Sigmoid colon (tissue), 7 donors: ENCODE measurements around the gene MAGED4B. TPM values are rescaled to one million over a fixed set of nuclear protein-coding genes. Genes with fewer than 3 reads are reported as not detected.

Experiments used
- DNase-seq: peaks from one replicate; pipeline ENCODE4 v3.0.0-alpha.2; 2019
- H3K27ac ChIP-seq, 4 donors: fragments of 200-600 bp; sonication (generic); one replicate each; pipeline ENCODE4 v1.5.1; 2016 to 2019; ENCODE audit warnings: mild to moderate bottlenecking in 1 of 4
- H3K27me3 ChIP-seq, 3 donors: fragments of 200-600 bp; sonication (generic); one replicate each; pipeline ENCODE4 v1.5.1; 2019; ENCODE audit warnings: mild to moderate bottlenecking in 1 of 3
- H3K36me3 ChIP-seq, 4 donors: fragments of 200-600 bp; sonication (generic); one replicate each; pipeline ENCODE4 v1.5.1; 2016 to 2019
- H3K4me1 ChIP-seq, 4 donors: fragments of 200-600 bp; sonication (generic); one replicate each; pipeline ENCODE4 v1.5.1; 2017 to 2019
- H3K4me3 ChIP-seq, 4 donors: fragments of 200-600 bp; sonication (generic); one replicate each; pipeline ENCODE4 v1.5.1; 2017 to 2019; ENCODE audit warnings: mild to moderate bottlenecking in 2 of 4, moderate library complexity in 1 of 4
- H3K9me3 ChIP-seq, 4 donors: fragments of 200-600 bp in 3 of 4; sonication (generic) in 3 of 4; one replicate each; pipeline versions ENCODE4 v1.5.1 to v1.6.1; 2013 to 2019
- CTCF ChIP-seq, 4 experiments: fragments of 450-650 bp in 3 of 4; fragments of 200-600 bp in 1 of 4; IDR thresholded peaks; one replicate each; pipeline ENCODE4 v1.5.1; 2016 to 2019; ENCODE audit warnings: antibody characterized with exemption in 4 of 4, mild to moderate bottlenecking in 3 of 4, moderate library complexity in 2 of 4
- EP300 ChIP-seq, 4 donors: sonication (generic); formaldehyde crosslinking; IDR thresholded peaks; one replicate each; pipeline ENCODE4 v1.6.1; 2017; ENCODE audit warnings: antibody characterized with exemption in 4 of 4
- POLR2A ChIP-seq, 2 donors: fragments of 450-650 bp; IDR thresholded peaks; one replicate each; pipeline ENCODE4 v1.6.1; 2016; ENCODE audit warnings: antibody characterized with exemption in 2 of 2, mild to moderate bottlenecking in 2 of 2, moderate library complexity in 2 of 2
- POLR2AphosphoS5 ChIP-seq, 4 donors: sonication (generic); formaldehyde crosslinking; IDR thresholded peaks; one replicate each; pipeline ENCODE4 v1.6.1; 2017; ENCODE audit warnings: antibody characterized with exemption in 4 of 4
- WGBS, 2 donors: extraction: QIAGEN DNeasy Blood & Tissue Kit; methylation state at CpG; one replicate each; pipeline ENCODE4 v1.1.7; 2013; 5-methylcytosine and 5-hydroxymethylcytosine counted together
- intact Hi-C: fragments of 100-400 bp; cut with DNase I; formaldehyde crosslinking; loops from one replicate; pipeline ENCODE4 v1.15.1; 2023
- polyA plus RNA-seq, 3 donors: library from polyadenylated mRNA; stranded (reverse); fragments of 200-250 nt; gene quantifications; one replicate each; pipeline ENCODE4 v1.2.3, GENCODE V29; 2013
- small RNA-seq, 3 donors: library from RNA; depleted of rRNA; stranded (forward); fragments of <200 nt; gene quantifications; one replicate each; pipeline ENCODE3, GENCODE V24; 2016
- total RNA-seq, 4 donors: library from RNA; depleted of rRNA; stranded (reverse); fragments of >200 nt; gene quantifications; one replicate each; pipeline ENCODE4 v1.1.0, GENCODE V29; 2016
- donor health status: healthy with polysubstance abuse.
- donor health status: Bipolar disorder and iron deficiency.
- donor health status: healthy.

Gene MAGED4B
- total and polyA plus RNA-seq, 7 donors: 0.33 to 25.5 (median 3.4) TPM; not detected in 1

GRCh38 chrX:52034211-52034610 lies 34.8 kb downstream of the MAGED4B start:
- DNase-seq: no peak
- WGBS, 2 donors: 61 to 75% methylated on average over 1 of the region's 1 CpG

DNA sequence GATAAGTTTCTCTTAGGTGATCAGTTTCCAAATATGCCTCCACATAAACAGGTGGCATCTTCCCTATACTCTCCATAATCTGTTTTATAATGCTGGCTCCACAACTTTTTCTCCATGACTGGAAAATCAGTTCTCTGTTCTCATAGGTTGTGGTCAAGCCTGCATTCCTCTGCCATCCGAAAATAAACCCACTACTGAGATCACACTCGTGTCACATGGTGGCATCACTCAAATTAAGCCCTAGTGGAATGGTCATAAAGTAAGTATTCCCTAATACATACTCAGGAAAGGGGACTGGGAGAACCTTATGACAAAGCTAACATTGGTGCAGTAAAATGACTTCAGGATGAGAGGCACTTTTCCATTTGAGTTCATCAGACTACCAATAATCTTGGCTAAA lies 37.6 kb downstream of the MAGED4B start:
- H3K36me3 ChIP-seq: no peaks in the 10 kb centered on the region
- H3K9me3 ChIP-seq: no peaks in the 10 kb centered on the region
- intact Hi-C loops: no loop called here
- no peak for DNase-seq
- WGBS, 2 donors: 57 to 72% methylated on average over 2 of the region's 2 CpGs
- no peak overlapping the region for H3K27ac ChIP-seq
- TF ChIP-seq CTCF (IDR thresholded peaks at IDR 0.05) (no peak), EP300 (IDR thresholded peaks at IDR 0.05) (no peak), POLR2AphosphoS5 (IDR thresholded peaks at IDR 0.05) (no peak), POLR2A (IDR thresholded peaks at IDR 0.05) (no peak)
- H3K27me3 ChIP-seq: no peaks in the 10 kb centered on the region
- H3K4me1 ChIP-seq: no peaks in the 10 kb centered on the region
- H3K4me3 ChIP-seq: no peak overlapping the region

More at GRCh38 chrX:52034211-52034610, 34.8 kb downstream of the MAGED4B start:
- no peaks in the 10 kb centered on the region for H3K36me3 ChIP-seq
- H3K27ac ChIP-seq: no peak overlapping the region
- H3K4me3 ChIP-seq: no peak overlapping the region
- no peaks in the 10 kb centered on the region for H3K4me1 ChIP-seq
- TF ChIP-seq POLR2AphosphoS5 (IDR thresholded peaks at IDR 0.05): no peak
- TF ChIP-seq EP300 (IDR thresholded peaks at IDR 0.05): no peak
- no peak for TF ChIP-seq POLR2A (IDR thresholded peaks at IDR 0.05)
- no peak for TF ChIP-seq CTCF (IDR thresholded peaks at IDR 0.05)
- no peaks in the 10 kb centered on the region for H3K27me3 ChIP-seq
- H3K9me3 ChIP-seq: no peaks in the 10 kb centered on the region
- intact Hi-C loops: no loop called here

DNA sequence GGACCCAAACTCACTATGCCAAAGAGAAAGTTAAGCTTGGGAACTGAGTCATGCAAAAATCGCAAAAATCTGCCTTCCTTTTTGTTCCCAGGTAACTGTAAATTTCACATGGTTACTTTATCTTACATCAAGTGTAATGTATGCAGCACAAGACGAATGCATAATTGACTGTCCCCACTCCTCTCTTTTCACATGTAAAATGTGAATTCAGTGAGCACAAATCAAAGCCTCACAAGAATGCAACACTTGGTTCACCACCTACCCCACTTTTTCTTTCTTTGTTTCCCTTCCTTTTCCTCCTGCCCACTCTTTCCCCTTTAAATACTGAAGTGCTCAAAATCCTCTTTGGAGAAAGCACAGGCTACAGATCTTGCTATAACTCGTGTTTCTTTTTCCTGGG lies 53.2 kb downstream of the MAGED4B start:
- no peak overlapping the region for H3K4me3 ChIP-seq
- no peaks in the 10 kb centered on the region for H3K36me3 ChIP-seq
- TF ChIP-seq POLR2A (IDR thresholded peaks at IDR 0.05): no peak
- no peak for TF ChIP-seq CTCF (IDR thresholded peaks at IDR 0.05)
- TF ChIP-seq POLR2AphosphoS5 (IDR thresholded peaks at IDR 0.05): no peak
- no peak for TF ChIP-seq EP300 (IDR thresholded peaks at IDR 0.05)
- no peaks in the 10 kb centered on the region for H3K27me3 ChIP-seq
- intact Hi-C loops: no loop called here
- DNase-seq: no peak
- 24 to 39% methylated on average over 3 of the region's 3 CpGs for WGBS, 2 donors
- H3K9me3 ChIP-seq: no peaks in the 10 kb centered on the region
- H3K27ac ChIP-seq: no peak overlapping the region
- no peaks in the 10 kb centered on the region for H3K4me1 ChIP-seq

Small RNA genes lying within 50 kb of the gene (small RNA-seq; reads per million reads assigned to genes)
- 0 reads per million in 3 donors for gene SNORA11E

Other genes with a start within 250 kb of the MAGED4B start
- 10 to 100 TPM; 34.6 to 51.4 (median 41.9) TPM for gene MAGED1, start 175.6 kb downstream of the MAGED4B start, total RNA-seq
- 10 to 100 TPM; 27.0 to 47.2 (median 31.4) TPM for gene MAGED1, start 175.6 kb downstream of the MAGED4B start, polyA plus RNA-seq
- 10 to 100 TPM in 2 of 4 donors, 1 to 10 TPM in 1, under 1 TPM in 1; 0.27 to 11.4 (median 9.7) TPM for gene MAGED4, start 115.7 kb upstream of the MAGED4B start, total RNA-seq
- gene MAGED4, start 115.7 kb upstream of the MAGED4B start, polyA plus RNA-seq: 1 to 10 TPM in 1 of 3 donors, under 1 TPM in 1, not detected in 1; 0.60 to 4.3 TPM